Measurements from ENCODE around the gene RTBDN. TPM values are rescaled to one million over a fixed set of nuclear protein-coding genes. Genes with fewer than 3 reads are reported as not detected.

RTBDN gene
- total RNA-seq, 1 donor from 2014 or later = not detected

GRCh38 chr19:12872941-12873890 is 38.8 kb upstream of the RTBDN start:
- H3K4me1 Mint-ChIP-seq = no peaks in the 10 kb centered on the region
- H3K36me3 ChIP-seq = no peaks in the 10 kb centered on the region
- H3K9ac ChIP-seq = no peak overlapping the region
- no peaks in the 10 kb centered on the region for H3K79me2 ChIP-seq (ENCODE audit: low read depth)
- peaks cover 9% of the 10 kb centered on the region for H3F3A ChIP-seq (ENCODE audit: low read depth)
- peak; percentile 21 for DNase-seq (ENCODE audit: low spot score)
- peaks cover 21% of the 10 kb centered on the region for H3K27me3 Mint-ChIP-seq (ENCODE audit: insufficient read depth, low read depth)
- H3K27ac ChIP-seq = no peak overlapping the region
- H3K9me3 ChIP-seq (ENCODE audit: low read depth) = no peaks in the 10 kb centered on the region
- H2AFZ ChIP-seq (replicated peaks) = no peak overlapping the region
- no peaks in the 10 kb centered on the region for H3K4me1 ChIP-seq
- no peaks in the 10 kb centered on the region for H4K20me1 ChIP-seq (ENCODE audit: low read depth)
- peak overlapping the region; percentile 19 for H3K4me3 Mint-ChIP-seq
- H3K9me3 Mint-ChIP-seq = peaks cover 6% of the 10 kb centered on the region
- peaks cover 21% of the 10 kb centered on the region for H3K36me3 Mint-ChIP-seq
- no peak overlapping the region for H3K4me3 ChIP-seq
- no peak overlapping the region for H3K4me2 ChIP-seq
- no peak for TF ChIP-seq CTCF (IDR thresholded peaks at IDR 0.05)
- H3K27me3 ChIP-seq = no peaks in the 10 kb centered on the region
- no peak overlapping the region for H3K27ac Mint-ChIP-seq

- H3K4me1 Mint-ChIP-seq = peaks cover under 1% of the 10 kb centered on the region
- peaks cover 6% of the 10 kb centered on the region for H3K9me3 Mint-ChIP-seq
- H3K9me3 ChIP-seq (ENCODE audit: low read depth) = no peaks in the 10 kb centered on the region
- no peak overlapping the region for H3K9ac ChIP-seq
- no peak overlapping the region for H2AFZ ChIP-seq (replicated peaks)
- no peaks in the 10 kb centered on the region for H3K27me3 ChIP-seq
- H3F3A ChIP-seq (ENCODE audit: low read depth) = peaks cover 12% of the 10 kb centered on the region
- H3K27ac ChIP-seq = no peak overlapping the region
- H3K4me2 ChIP-seq = no peak overlapping the region
- peak overlapping the region; percentile 7 for H3K4me3 Mint-ChIP-seq
- TF ChIP-seq EZH2 (IDR thresholded peaks at IDR 0.05) = no peak
- TF ChIP-seq EZH2phosphoT487 (IDR thresholded peaks at IDR 0.05) = no peak
- TF ChIP-seq CTCF (IDR thresholded peaks at IDR 0.05) = no peak
- H4K20me1 ChIP-seq (ENCODE audit: low read depth) = no peaks in the 10 kb centered on the region
- peaks cover 21% of the 10 kb centered on the region for H3K27me3 Mint-ChIP-seq (ENCODE audit: insufficient read depth, low read depth)
- H3K27ac Mint-ChIP-seq = no peak overlapping the region
- H3K36me3 ChIP-seq = no peaks in the 10 kb centered on the region
- peaks cover 21% of the 10 kb centered on the region for H3K36me3 Mint-ChIP-seq
- no peaks in the 10 kb centered on the region for H3K79me2 ChIP-seq (ENCODE audit: low read depth)
- no peak overlapping the region for H3K4me3 ChIP-seq
- no peaks in the 10 kb centered on the region for H3K4me1 ChIP-seq
- no peak for DNase-seq (ENCODE audit: low spot score)
Observed at GRCh38 chr19:12872255-12872654, 37.9 kb upstream of the RTBDN start.

DNA sequence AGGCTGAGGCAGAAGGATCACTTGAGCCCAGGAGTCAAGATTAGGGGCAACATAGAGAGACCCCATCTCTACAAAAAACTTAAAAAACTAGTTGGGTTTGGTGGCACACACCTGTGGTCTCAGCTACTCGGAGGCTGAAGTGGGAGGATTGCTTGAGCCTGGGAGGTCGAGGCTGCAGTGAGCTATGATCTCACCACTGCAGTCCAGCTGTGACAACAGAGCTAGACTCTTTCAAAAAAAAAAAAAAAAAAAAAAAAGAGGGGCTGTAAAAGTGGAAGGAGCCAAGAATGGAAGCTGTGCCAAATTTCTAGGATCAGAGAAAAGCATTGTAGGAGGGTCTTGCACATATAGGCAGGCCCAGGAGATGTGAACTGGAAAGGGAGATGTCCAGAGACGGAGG is 37.3 kb upstream of the RTBDN start:
- Histone ChIP-seq H3K4me2 (no peak overlapping the region), H3K4me3 (no peak overlapping the region), H2AFZ (replicated peaks) (no peak overlapping the region), H3K36me3 (no peaks in the 10 kb centered on the region), H3K27me3 (no peaks in the 10 kb centered on the region), H4K20me1 (ENCODE audit: low read depth) (no peaks in the 10 kb centered on the region), H3K79me2 (ENCODE audit: low read depth) (no peaks in the 10 kb centered on the region), H3K4me1 (peaks cover 5% of the 10 kb centered on the region), H3K9me3 (ENCODE audit: low read depth) (no peaks in the 10 kb centered on the region), H3F3A (ENCODE audit: low read depth) (peaks cover 15% of the 10 kb centered on the region), H3K9ac (no peak overlapping the region), H3K27ac (no peak overlapping the region)
- Mint-ChIP-seq H3K36me3 (peaks cover 21% of the 10 kb centered on the region), H3K27me3 (ENCODE audit: insufficient read depth, low read depth) (peaks cover 24% of the 10 kb centered on the region), H3K27ac (peak overlapping the region; percentile 51), H3K9me3 (peaks cover 6% of the 10 kb centered on the region), H3K4me1 (peaks cover 5% of the 10 kb centered on the region), H3K4me3 (peak overlapping the region; percentile 7)
- TF ChIP-seq EZH2 (IDR thresholded peaks at IDR 0.05) (no peak), EZH2phosphoT487 (IDR thresholded peaks at IDR 0.05) (no peak), CTCF (IDR thresholded peaks at IDR 0.05) (no peak)
- DNase-seq (ENCODE audit: low spot score) = no peak

Measured in neural progenitor cell (in vitro differentiated cells).